ENCODE measurements around the gene JAK3. TPM values are rescaled to one million over a fixed set of nuclear protein-coding genes. Genes with fewer than 3 reads are reported as not detected.

The JAK3 gene
- total and polyA plus RNA-seq, 4 experiments from 2014 or later: 74.6 to 135 (median 114) TPM

DNA sequence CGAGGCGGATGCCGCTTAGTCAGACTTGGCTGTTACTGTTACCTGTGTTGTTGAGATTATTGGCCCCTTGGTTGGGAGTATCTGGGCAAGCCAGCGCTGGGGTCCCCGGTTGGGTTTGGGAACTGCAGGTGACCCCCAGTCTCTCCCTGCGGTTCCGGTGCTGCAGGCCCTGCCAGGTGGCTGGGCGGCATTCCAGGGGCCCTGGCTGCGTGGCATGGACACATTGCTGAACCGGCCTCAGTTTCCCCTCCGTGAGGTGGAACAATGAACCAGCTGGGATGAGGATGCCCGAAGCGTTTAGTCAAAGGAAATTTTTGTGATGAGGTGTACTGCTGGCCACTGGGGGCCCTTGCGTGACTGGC is 52.3 kb downstream of the JAK3 start:
- no peaks in the 10 kb centered on the region for H3K9me3 ChIP-seq (ENCODE audit: control insufficient read depth in 1 of 2, low read length in 2 of 2)
- peaks cover 57% of the 10 kb centered on the region for H3K4me1 ChIP-seq (ENCODE audit: insufficient read depth, low read length)
- peaks cover 4% of the 10 kb centered on the region for H3K27me3 ChIP-seq (ENCODE audit: insufficient read depth, low read length)
- Mint-ChIP-seq H3K27ac (no peak overlapping the region), H3K27me3 (peaks cover 0 to 3% of the 10 kb centered on the region in 2 donors), H3K4me1 (peaks cover 14 to 64% (median 42%) of the 10 kb centered on the region in 4 donors), H3K36me3 (peaks cover 0 to 2% of the 10 kb centered on the region in 2 donors), H3K4me3 (peak overlapping the region in 7 of 8 donors; percentile 46 to 82 (median 65)), H3K9me3 (no peaks in the 10 kb centered on the region)
- ChIA-PET CTCF (ENCODE audit: partially characterized antibody) (interaction anchor here (1.0 kb wide), 1 partner anchor 12 kb away, joined by 3 read pairs; no protein-coding TSS in a partner anchor), POLR2A (ENCODE audit: partially characterized antibody) (interaction anchor here (0.6 to 2.7 kb wide), 5 partner anchors 8 to 404 kb away, joined by 3 to 8 read pairs (median 4); no protein-coding TSS in a partner anchor)
- intact Hi-C loops (cut with micrococcal nuclease): no loop called here
- H3K36me3 ChIP-seq (ENCODE audit: insufficient read depth, low read length): no peaks in the 10 kb centered on the region
- no peak for DNase-seq
- H3K4me3 ChIP-seq (ENCODE audit: low read length in 2 of 2): peak overlapping the region; percentile 12 to 24
- H3K27ac ChIP-seq (ENCODE audit: low read depth, low read length): no peak overlapping the region

GRCh38 chr19:17794731-17795494 is 52.9 kb downstream of the JAK3 start, which contains the start of gene B3GNT3:
Gene B3GNT3, plus strand, starts transcription at chr19:17795138. Its CDS starts 12,670 bp downstream, at chr19:17807808.
- Histone ChIP-seq H3K4me3 (ENCODE audit: low read length in 2 of 2) (peak within 1 kb of the TSS; percentile 12 to 24), H3K4me1 (ENCODE audit: insufficient read depth, low read length) (peaks cover 62% of the 10 kb centered on the region), H3K36me3 (ENCODE audit: insufficient read depth, low read length) (no peaks in the 10 kb centered on the region), H3K27ac (ENCODE audit: low read depth, low read length) (no peak within 1 kb of the TSS), H3K9me3 (ENCODE audit: control insufficient read depth in 1 of 2, low read length in 2 of 2) (no peaks in the 10 kb centered on the region), H3K27me3 (ENCODE audit: insufficient read depth, low read length) (peaks cover 4% of the 10 kb centered on the region)
- H3K4me1 Mint-ChIP-seq: peaks cover 19 to 70% (median 48%) of the 10 kb centered on the region in 4 donors
- intact Hi-C loops (cut with micrococcal nuclease): no loop called here
- ChIA-PET POLR2A (ENCODE audit: partially characterized antibody) (interaction anchor here (0.6 to 2.7 kb wide), 6 partner anchors 8 to 403 kb away, joined by 3 to 8 read pairs (median 4); no protein-coding TSS in a partner anchor), CTCF (ENCODE audit: partially characterized antibody) (interaction anchor here (1.0 to 1.3 kb wide), 2 partner anchors 11 to 60 kb away, joined by 3 to 4 read pairs; no protein-coding TSS in a partner anchor)
- no peaks in the 10 kb centered on the region for H3K9me3 Mint-ChIP-seq
- no peak for DNase-seq
- H3K27ac Mint-ChIP-seq: peak within 1 kb of the TSS in 6 of 7 donors; percentile 48 to 82 (median 70)
- peaks cover 0 to 2% of the 10 kb centered on the region in 2 donors for H3K36me3 Mint-ChIP-seq
- H3K27me3 Mint-ChIP-seq: peaks cover 0 to 3% of the 10 kb centered on the region in 2 donors
- H3K4me3 Mint-ChIP-seq: peak within 1 kb of the TSS; percentile 63 to 82 (median 74)

GRCh38 chr19:17794412-17794730 is 53.4 kb downstream of the JAK3 start:
- H3K9me3 Mint-ChIP-seq: no peaks in the 10 kb centered on the region
- peaks cover 21 to 75% (median 49%) of the 10 kb centered on the region in 4 donors for H3K4me1 Mint-ChIP-seq
- Histone ChIP-seq H3K27ac (ENCODE audit: low read depth, low read length) (no peak overlapping the region), H3K9me3 (ENCODE audit: control insufficient read depth in 1 of 2, low read length in 2 of 2) (no peaks in the 10 kb centered on the region), H3K27me3 (ENCODE audit: insufficient read depth, low read length) (peaks cover 4% of the 10 kb centered on the region), H3K4me1 (ENCODE audit: insufficient read depth, low read length) (peaks cover 63% of the 10 kb centered on the region), H3K4me3 (ENCODE audit: low read length in 2 of 2) (no peak overlapping the region), H3K36me3 (ENCODE audit: insufficient read depth, low read length) (no peaks in the 10 kb centered on the region)
- ChIA-PET CTCF (ENCODE audit: partially characterized antibody) (interaction anchor here (1.0 to 1.3 kb wide), 2 partner anchors 11 to 60 kb away, joined by 3 to 4 read pairs; no protein-coding TSS in a partner anchor), POLR2A (ENCODE audit: partially characterized antibody) (interaction anchor here (0.7 to 2.7 kb wide), 3 partner anchors 9 to 56 kb away, joined by 3 to 8 read pairs (median 4); no protein-coding TSS in a partner anchor)
- H3K27ac Mint-ChIP-seq: peak overlapping the region in 6 of 7 donors; percentile 4 to 82 (median 70)
- peak overlapping the region; percentile 63 to 82 (median 74) for H3K4me3 Mint-ChIP-seq
- peaks cover 0 to 3% of the 10 kb centered on the region in 2 donors for H3K27me3 Mint-ChIP-seq
- intact Hi-C loops (cut with micrococcal nuclease): no loop called here
- no peak for DNase-seq
- peaks cover 0 to 3% of the 10 kb centered on the region in 2 donors for H3K36me3 Mint-ChIP-seq

GRCh38 chr19:17790059-17790780 is 57.6 kb downstream of the JAK3 start:
- peaks cover 33% of the 10 kb centered on the region for H3K4me1 ChIP-seq (ENCODE audit: insufficient read depth, low read length)
- H3K27me3 ChIP-seq (ENCODE audit: insufficient read depth, low read length): no peaks in the 10 kb centered on the region
- peak overlapping the region in 4 of 8 donors; percentile 10 to 49 (median 38) for H3K4me3 Mint-ChIP-seq
- H3K9me3 Mint-ChIP-seq: peaks cover 0 to 2% (median 0%) of the 10 kb centered on the region in 8 donors
- H3K9me3 ChIP-seq (ENCODE audit: control insufficient read depth in 1 of 2, low read length in 2 of 2): no peaks in the 10 kb centered on the region
- peaks cover 8% of the 10 kb centered on the region for H3K36me3 ChIP-seq (ENCODE audit: insufficient read depth, low read length)
- POLR2A ChIA-PET (ENCODE audit: partially characterized antibody): interaction anchor here (1.2 to 3.9 kb wide), 2 partner anchors 13 to 57 kb away, joined by 3 to 17 read pairs; no protein-coding TSS in a partner anchor
- no peak overlapping the region for H3K27ac ChIP-seq (ENCODE audit: low read depth, low read length)
- H3K4me3 ChIP-seq (ENCODE audit: low read length in 2 of 2): no peak overlapping the region
- peaks cover 24 to 52% (median 36%) of the 10 kb centered on the region in 4 donors for H3K4me1 Mint-ChIP-seq
- peaks cover 8 to 21% of the 10 kb centered on the region in 2 donors for H3K36me3 Mint-ChIP-seq
- H3K27me3 Mint-ChIP-seq: peaks cover 0 to 3% of the 10 kb centered on the region in 2 donors
- CTCF ChIA-PET (ENCODE audit: partially characterized antibody): interaction anchor here (1.0 to 2.1 kb wide), 4 partner anchors 12 to 69 kb away, joined by 3 to 10 read pairs (median 4); no protein-coding TSS in a partner anchor
- intact Hi-C loops (cut with micrococcal nuclease): no loop called here
- peak overlapping the region; percentile 14 to 85 (median 78) for H3K27ac Mint-ChIP-seq
- DNase-seq: peak in 1 of 5 donors; percentile 32

- Mint-ChIP-seq H3K4me1 (peaks cover 25 to 50% (median 33%) of the 10 kb centered on the region in 4 donors), H3K36me3 (peaks cover 18 to 33% of the 10 kb centered on the region in 2 donors), H3K27ac (peak overlapping the region in 5 of 7 donors; percentile 35 to 84 (median 63)), H3K4me3 (no peak overlapping the region), H3K9me3 (peaks cover 0 to 2% (median 0%) of the 10 kb centered on the region in 8 donors), H3K27me3 (no peaks in the 10 kb centered on the region)
- Histone ChIP-seq H3K9me3 (ENCODE audit: control insufficient read depth in 1 of 2, low read length in 2 of 2) (no peaks in the 10 kb centered on the region), H3K36me3 (ENCODE audit: insufficient read depth, low read length) (peaks cover 18% of the 10 kb centered on the region), H3K4me3 (ENCODE audit: low read length in 2 of 2) (no peak overlapping the region), H3K27me3 (ENCODE audit: insufficient read depth, low read length) (no peaks in the 10 kb centered on the region), H3K4me1 (ENCODE audit: insufficient read depth, low read length) (peaks cover 29% of the 10 kb centered on the region), H3K27ac (ENCODE audit: low read depth, low read length) (no peak overlapping the region)
- intact Hi-C loops (cut with micrococcal nuclease): no loop called here
- no peak for DNase-seq
- ChIA-PET CTCF (ENCODE audit: partially characterized antibody) (interaction anchor here (1.1 to 1.5 kb wide), 2 partner anchors 15 to 66 kb away, joined by 3 to 7 read pairs; no protein-coding TSS in a partner anchor), POLR2A (ENCODE audit: partially characterized antibody) (interaction anchor here (1.0 kb wide), 1 partner anchor 15 kb away, joined by 4 read pairs; no protein-coding TSS in a partner anchor)
Observed at GRCh38 chr19:17788632-17789031, 59.1 kb downstream of the JAK3 start.

DNA sequence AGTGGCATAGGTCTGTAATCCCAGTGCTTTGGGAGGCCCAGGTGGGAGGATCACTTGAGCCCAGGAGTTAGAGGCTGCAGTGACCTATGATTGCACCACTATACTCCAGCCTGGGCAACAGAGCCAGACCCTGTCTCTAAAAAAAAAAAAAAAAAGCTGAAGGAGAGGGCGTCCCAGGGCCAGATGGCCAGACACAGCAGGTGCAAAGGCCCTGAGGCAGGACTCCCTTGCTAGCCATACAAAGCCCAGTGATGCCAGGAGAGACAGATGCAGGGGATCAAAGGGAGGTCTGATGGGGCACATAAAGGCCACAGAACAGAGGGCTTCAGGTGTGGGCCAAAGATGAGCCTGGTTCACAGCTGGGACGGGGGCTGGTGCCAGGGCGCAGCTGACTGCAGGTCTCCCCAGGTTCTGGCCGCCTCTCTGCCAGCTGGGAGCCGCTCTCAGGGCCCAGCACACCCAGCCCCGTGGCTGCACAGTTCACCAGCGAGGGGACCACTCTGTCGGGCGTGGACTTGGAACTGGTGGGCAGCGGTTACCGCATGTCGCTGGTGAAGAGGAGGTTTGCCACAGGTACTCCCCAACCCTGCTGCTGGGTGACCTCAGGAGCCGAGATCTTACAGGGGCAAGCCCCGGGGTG is 60.4 kb downstream of the JAK3 start:
- H3K27me3 Mint-ChIP-seq: no peaks in the 10 kb centered on the region

More for the DNA sequence above, 60.4 kb downstream of the JAK3 start:
- intact Hi-C loops (cut with micrococcal nuclease): no loop called here
- ChIA-PET CTCF (ENCODE audit: partially characterized antibody) (interaction anchor here (0.6 to 0.9 kb wide), 2 partner anchors 10 to 325 kb away, joined by 3 read pairs; no protein-coding TSS in a partner anchor), POLR2A (ENCODE audit: partially characterized antibody) (interaction anchor here (1.1 kb wide), 1 partner anchor 36 kb away, joined by 4 read pairs; the partner anchor contains the start of gene FCHO1)
- Mint-ChIP-seq H3K9me3 (peaks cover 0 to 2% (median 0%) of the 10 kb centered on the region in 8 donors), H3K4me3 (no peak overlapping the region), H3K36me3 (peaks cover 24 to 42% of the 10 kb centered on the region in 2 donors), H3K4me1 (peaks cover 20 to 42% (median 29%) of the 10 kb centered on the region in 4 donors), H3K27ac (peak overlapping the region in 2 of 7 donors; percentile 31 to 61)
- Histone ChIP-seq H3K4me3 (ENCODE audit: low read length in 2 of 2) (no peak overlapping the region), H3K9me3 (ENCODE audit: control insufficient read depth in 1 of 2, low read length in 2 of 2) (no peaks in the 10 kb centered on the region), H3K27me3 (ENCODE audit: insufficient read depth, low read length) (no peaks in the 10 kb centered on the region), H3K27ac (ENCODE audit: low read depth, low read length) (no peak overlapping the region), H3K4me1 (ENCODE audit: insufficient read depth, low read length) (peaks cover 24% of the 10 kb centered on the region), H3K36me3 (ENCODE audit: insufficient read depth, low read length) (peaks cover 23% of the 10 kb centered on the region)
- no peak for DNase-seq

All from CD4-positive, alpha-beta memory T cell (primary cell).